Activated naive CD4-positive, alpha-beta T cell treated with Interleukin-2 at 50 U/mL for 16 hours (primary cell): ENCODE results near the gene STK33.

Source experiments
- DNase-seq: peaks from one replicate; pipeline ENCODE4 v3.0.0-alpha.2; 2020

STK33 gene

DNA sequence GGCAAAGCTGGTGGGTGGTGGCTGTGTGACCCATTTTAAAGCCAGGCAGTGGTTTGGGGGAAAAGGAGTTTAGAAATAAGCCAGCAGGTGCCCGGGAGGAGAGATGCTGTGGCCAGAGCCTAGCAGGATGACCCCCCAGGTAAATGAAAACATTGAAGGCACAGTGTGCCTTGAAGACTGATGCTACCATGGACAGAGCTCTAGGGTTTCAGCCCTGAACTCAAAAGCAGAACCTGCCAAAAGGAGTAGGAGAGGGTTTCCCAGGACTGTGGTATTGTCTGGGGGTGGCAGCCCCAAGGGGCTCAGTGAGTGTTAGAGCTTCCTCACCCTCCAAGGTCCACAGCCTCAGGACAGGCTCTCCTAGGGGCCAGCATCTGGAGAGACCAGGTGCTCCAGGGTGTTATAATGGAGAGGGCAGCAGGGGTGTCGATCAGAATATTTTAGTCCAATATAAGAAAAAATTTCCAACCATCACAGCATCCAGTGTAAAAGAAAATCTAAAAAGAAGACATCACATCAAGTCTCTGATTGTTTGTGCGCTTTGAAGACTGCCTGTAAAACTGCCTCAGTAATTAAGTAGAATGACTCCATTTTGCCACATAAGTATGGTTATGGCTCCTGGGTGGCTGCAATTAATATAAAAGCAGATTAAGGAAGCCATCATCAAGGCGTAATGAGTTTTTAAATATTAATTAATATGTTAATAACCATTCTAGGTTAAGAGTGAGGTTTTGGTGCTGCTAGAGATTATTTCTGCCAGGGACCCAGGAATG, 241.7 kb downstream of the STK33 start:
- no peak for DNase-seq

DNA sequence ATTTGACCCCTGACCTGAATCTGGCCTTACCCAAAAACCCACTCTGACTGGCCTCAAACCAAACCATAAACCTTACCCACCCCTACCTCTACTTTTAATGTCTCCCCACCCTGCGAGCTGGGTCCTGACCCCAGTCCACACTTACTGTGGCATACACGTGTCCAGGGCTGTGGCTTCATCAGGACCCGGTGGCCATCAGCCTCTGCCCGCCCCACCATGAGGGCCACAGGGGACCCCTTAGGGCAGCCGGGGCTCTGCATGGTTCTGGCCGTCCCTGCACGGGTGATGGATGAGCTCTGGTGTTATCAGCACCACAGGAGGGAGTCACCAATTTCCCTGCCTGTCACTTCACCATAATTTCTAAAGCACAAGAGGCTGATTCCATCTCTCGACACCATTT, 242.8 kb downstream of the STK33 start:
- DNase-seq, result no peak

DNA sequence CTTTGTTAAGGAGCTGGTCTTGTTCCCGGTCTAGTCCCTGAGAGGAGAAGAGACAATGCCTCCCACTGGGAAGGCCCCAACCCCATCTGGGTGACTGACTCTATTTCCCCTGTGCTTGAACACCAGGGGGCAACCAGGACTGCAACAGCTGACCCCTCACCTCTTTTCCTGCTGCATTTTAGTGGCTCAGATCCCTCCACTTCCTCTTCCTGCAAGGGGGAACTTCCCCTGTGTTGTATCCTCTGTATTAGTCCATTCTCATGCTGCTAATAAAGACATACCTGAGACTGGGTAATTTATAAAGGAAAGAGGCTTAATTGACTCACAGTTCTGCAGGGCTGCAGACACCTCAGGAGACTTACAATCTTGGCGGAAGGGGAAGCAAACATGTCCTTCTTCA, 246.1 kb downstream of the STK33 start:
- DNase-seq, result no peak

DNA sequence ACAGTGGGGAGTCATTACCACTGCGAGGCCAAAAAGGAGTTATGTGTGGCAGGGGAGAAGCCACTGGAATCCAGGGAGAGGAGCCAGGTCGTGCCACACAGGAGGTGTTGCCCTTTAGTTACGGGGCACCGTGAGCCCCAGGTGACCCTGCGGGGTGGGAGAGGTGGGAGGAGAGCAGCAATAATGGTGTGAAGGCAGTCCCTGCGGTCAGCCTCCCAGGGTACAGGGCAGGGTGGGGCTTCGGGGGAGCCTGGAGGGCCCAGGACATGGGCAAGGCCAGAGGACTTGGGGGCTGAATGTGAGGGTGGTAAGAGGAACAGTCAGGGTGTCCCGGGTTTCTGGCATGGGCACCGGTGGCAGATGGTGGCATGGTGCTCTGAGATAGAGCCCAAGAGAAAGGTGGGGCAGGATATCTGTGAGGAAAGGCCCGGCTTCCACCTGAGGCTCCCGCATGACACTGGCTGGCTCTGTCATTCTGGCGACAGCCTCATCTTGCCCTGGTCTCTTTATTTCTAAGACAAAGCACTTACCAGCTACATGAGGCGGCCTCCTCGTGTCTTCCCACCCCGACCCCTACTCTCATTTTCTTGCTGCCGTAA, 247.8 kb downstream of the STK33 start:
- DNase-seq, result no peak

DNA sequence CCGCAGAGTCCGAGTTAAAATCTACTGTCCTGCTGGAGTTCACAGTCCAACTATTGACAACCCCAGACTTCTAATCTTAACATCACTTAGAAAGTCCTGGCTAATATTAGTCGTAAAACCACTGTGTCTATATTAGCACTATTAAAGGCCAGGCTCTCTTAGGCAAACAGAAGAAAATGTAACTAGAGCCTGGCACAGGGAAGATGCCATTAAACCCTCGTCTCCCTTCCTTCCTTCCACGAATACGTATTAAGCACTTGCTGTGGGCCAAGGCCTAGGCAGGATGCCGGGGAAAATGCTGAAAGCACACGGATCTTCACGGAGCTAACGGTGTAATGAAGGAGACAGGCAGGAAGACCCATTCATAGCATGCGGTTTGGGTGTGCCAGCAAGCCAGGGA, 248.8 kb downstream of the STK33 start:
- DNase-seq, result no peak

DNA sequence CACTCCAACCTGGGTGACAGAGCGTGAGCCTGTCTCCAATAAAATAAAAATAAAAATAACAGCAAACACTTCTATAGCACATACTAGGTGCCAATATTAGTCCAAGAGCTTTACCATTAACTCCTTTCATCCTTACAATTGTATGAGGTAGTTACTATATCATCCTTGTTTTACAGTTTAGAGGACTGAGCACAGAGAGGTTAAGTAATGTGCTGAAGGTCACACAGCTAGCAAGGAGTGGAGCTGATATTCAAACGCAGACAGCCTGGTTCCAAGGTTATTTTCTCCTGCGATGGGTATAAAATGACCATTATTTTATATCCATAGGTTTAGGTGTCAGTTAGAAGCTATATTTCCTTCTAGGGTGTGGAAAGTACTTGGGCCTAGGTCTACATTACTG, 249.7 kb downstream of the STK33 start:
- no peak for DNase-seq

DNA sequence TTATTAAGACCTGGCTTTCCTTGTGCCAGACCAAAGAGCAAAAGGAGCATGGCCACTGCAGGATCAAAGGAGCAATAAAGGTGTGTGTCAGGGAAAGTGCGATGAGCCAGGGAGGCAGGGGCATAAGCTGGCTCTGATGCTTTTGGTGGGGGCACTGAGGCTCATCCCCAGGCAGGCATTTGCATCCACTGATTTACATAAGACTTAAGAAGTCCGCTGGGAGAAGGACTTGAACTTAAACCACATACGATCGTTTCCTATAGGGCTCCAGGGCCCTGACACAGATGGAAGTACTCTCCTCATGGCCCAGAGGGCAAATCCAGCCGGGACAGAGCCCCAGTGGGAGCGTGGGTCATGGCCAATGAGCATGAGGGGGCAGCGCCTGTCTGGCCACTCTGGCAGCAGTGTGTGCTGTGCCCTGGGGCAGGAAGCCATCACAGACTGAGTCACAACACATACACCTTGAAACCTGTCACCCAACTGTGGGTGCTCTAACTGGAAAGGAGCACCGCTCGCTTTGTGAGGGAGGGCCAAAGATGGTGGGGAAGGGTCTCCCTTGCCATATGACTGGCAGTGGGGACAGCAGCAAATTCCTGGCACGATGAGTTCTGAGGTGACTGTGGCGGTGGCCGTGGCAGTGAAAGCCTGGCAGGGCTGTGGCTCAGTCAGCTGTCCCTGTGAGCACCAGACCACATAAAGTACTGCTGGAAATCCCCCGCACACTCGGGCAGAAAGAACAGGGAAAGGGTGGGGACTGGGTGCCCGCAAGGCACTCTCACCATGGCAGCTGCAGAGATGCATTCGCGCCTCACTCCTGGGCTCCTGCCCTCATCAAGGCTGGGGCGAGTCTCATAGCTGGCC, 251.0 kb downstream of the STK33 start:
- DNase-seq, result no peak

DNA sequence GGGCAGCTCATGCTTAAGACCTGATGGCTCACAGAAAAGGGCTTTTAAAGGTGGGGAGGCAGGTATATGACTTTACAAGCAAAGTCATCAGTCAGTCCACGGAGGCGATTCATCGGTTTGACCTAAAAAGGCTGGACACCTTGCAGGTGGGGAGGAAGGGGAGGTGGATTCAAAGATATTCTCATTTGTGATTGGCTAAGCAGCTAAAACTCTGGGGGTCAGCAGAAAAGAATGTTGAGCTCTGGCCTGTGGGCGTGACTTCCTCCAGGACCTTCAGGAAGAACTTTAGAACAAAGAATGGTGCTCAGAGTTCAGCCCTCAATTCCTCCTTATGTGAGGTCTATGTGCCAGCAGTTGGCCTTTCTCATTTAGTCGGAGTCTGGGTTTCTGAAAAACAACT, 252.0 kb downstream of the STK33 start:
- no peak for DNase-seq
